ENCODE measurements around the gene CD1D. TPM values are rescaled to one million over a fixed set of nuclear protein-coding genes. Genes with fewer than 3 reads are reported as not detected.
"Not testable (repeated sequence)": the region's sequence is repeated elsewhere in the genome, so short reads cannot be mapped to it uniquely, and the experiment has no call there.

Gene CD1D
- total and polyA plus RNA-seq, 7 donors = 0.60 to 5.9 (median 2.3) TPM

DNA sequence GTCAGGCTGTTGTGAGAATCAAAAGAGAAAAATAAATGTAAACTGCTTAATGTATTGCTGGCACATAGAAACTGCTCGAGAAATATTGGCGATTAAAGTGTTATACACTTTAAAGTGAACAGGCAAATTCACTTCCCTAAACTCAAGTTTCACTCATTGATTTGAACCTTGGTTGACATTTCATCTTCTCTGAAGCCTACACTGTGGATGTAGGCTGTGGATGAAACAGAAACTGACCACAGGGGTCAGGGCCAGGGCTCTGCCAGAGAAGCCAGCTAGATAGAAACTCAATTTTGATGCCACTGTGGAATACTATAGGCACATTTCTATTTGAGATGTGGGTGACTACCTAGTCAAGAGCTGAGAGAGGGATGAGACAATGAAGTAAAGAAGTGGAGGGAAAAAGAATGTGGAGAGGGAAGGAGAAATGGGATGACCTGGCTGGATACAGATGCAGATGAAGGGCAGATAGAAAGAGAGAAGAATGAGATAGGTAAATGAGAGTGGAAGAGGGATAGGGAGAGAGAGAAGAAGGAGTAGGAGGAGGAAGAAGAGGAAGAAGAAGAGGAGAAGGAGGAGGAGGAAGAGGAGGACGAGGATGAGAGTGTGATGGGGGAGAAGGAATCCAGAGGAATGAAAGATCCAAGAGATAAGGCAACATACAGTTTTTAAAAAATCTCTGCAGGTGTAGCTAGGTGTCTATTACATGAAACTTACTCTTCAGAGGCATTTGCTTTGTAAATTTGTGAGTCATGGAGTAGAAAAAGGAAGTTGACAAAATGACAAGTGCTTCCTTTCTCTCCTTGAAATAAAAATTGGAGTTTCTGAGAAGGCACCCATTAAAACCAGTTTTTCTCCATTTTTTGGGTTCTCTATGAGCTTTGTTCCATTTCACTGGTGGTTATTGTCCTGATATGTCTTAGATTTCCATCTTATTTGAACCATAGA is 17.4 kb upstream of the CD1D start:
- intact Hi-C loops (cut with DNase I) = no loop called here
- Histone ChIP-seq H3K4me1 (no peaks in the 10 kb centered on the region), H3K27ac (no peak overlapping the region), H3K4me3 (no peak overlapping the region), H3K9me3 (no peaks in the 10 kb centered on the region), H3K36me3 (no peaks in the 10 kb centered on the region), H3K27me3 (no peaks in the 10 kb centered on the region)
- TF ChIP-seq EP300 (IDR thresholded peaks at IDR 0.05) = no peak
- TF ChIP-seq POLR2AphosphoS5 (IDR thresholded peaks at IDR 0.05) = no peak
- no peak for TF ChIP-seq POLR2A (IDR thresholded peaks at IDR 0.05)
- TF ChIP-seq, protein P1, sequence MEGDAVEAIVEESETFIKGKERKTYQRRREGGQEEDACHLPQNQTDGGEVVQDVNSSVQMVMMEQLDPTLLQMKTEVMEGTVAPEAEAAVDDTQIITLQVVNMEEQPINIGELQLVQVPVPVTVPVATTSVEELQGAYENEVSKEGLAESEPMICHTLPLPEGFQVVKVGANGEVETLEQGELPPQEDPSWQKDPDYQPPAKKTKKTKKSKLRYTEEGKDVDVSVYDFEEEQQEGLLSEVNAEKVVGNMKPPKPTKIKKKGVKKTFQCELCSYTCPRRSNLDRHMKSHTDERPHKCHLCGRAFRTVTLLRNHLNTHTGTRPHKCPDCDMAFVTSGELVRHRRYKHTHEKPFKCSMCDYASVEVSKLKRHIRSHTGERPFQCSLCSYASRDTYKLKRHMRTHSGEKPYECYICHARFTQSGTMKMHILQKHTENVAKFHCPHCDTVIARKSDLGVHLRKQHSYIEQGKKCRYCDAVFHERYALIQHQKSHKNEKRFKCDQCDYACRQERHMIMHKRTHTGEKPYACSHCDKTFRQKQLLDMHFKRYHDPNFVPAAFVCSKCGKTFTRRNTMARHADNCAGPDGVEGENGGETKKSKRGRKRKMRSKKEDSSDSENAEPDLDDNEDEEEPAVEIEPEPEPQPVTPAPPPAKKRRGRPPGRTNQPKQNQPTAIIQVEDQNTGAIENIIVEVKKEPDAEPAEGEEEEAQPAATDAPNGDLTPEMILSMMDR (IDR thresholded peaks at IDR 0.05) = no peak
- WGBS, 2 donors = 51 to 81% methylated on average over 3 of the region's 3 CpGs
- DNase-seq = no peak

DNA sequence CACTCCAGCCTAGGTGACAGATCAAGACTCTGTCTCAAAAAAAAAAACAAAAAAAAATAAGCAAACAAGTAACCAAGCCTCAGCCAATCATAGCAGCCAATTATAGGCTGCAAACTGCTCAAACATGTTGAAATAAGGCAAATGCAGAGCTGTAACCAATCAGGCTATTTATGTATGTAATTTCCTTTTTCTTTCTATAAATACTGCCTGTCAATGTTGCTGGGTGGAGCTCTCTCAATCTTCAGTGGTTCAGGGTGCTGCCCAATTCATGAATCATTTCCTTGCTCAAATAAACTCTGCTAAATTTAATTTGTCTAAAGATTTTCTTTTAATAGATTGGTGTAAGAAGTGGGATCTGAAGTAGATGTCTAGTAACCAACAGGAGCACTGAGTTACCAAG is 11.6 kb upstream of the CD1D start:
- no peaks in the 10 kb centered on the region for H3K36me3 ChIP-seq
- H3K4me3 ChIP-seq = no peak overlapping the region
- DNase-seq = no peak
- H3K27me3 ChIP-seq = no peaks in the 10 kb centered on the region
- TF ChIP-seq POLR2A (IDR thresholded peaks at IDR 0.05) (no peak), EP300 (IDR thresholded peaks at IDR 0.05) (no peak), POLR2AphosphoS5 (IDR thresholded peaks at IDR 0.05) (no peak)
- TF ChIP-seq, protein P1 (IDR thresholded peaks at IDR 0.05) = no peak
- H3K9me3 ChIP-seq = no peaks in the 10 kb centered on the region
- no peaks in the 10 kb centered on the region for H3K4me1 ChIP-seq
- H3K27ac ChIP-seq = no peak overlapping the region
- intact Hi-C loops (cut with DNase I) = no loop called here

DNA sequence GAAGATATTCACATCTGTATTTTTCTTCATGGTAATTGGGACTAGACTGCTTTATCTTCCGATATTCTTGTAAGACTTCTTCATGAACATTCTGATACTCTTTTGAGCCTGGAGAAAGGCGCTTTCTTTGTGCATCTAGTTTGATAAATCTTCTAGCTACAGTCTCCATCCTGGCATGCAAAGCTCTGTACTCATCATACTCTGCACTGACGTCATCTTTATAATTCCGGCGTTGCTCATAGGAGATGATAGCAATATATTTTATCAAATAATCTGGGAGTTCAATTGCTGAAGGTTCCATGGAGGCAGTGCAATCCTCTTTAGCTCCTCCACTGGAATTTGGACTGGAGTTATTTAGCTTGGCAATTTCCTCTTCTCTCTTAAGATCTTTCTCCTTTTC is 4.8 kb upstream of the CD1D start:
- H3K27ac ChIP-seq; H3K36me3 ChIP-seq; intact Hi-C loops (cut with DNase I); H3K4me3 ChIP-seq; DNase-seq; H3K9me3 ChIP-seq: not testable (repeated sequence)
- peaks cover 0 to 15% (median 10%) of the 10 kb centered on the region in 4 donors for H3K4me1 ChIP-seq
- peaks cover 0 to 13% (median 0%) of the 10 kb centered on the region in 3 donors for H3K27me3 ChIP-seq
- WGBS, 2 donors = 75 to 90% methylated on average over 5 of the region's 5 CpGs

DNA sequence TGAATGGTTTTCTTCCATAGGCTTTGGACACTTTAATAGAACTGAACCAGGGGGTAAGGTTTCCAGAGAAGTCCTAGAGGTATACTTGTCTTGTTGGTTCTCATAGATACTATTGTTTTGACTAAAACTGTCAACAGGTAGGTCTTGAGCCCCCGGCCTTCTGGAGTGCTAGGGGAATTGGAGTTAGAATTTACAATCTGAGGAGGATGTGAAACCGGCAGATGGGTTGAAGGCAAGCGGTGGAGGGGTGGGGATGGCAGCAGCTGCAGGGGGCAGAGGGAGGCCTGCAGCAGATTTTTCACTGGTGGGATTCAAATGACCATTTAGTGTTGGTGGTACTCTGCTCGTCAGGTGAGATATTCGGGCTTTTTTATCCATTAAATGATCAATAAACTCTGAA is 4.3 kb upstream of the CD1D start:
- Histone ChIP-seq H3K27me3 (peaks cover 0 to 17% (median 0%) of the 10 kb centered on the region in 3 donors), H3K9me3 (no peaks in the 10 kb centered on the region), H3K4me1 (peaks cover 0 to 20% (median 15%) of the 10 kb centered on the region in 4 donors), H3K27ac (no peak overlapping the region), H3K4me3 (no peak overlapping the region), H3K36me3 (no peaks in the 10 kb centered on the region)
- WGBS, 2 donors = 72 to 89% methylated on average over 5 of the region's 5 CpGs
- intact Hi-C loops (cut with DNase I) = no loop called here
- TF ChIP-seq POLR2AphosphoS5 (IDR thresholded peaks at IDR 0.05) (no peak), EP300 (IDR thresholded peaks at IDR 0.05) (no peak), POLR2A (IDR thresholded peaks at IDR 0.05) (no peak)
- TF ChIP-seq, protein P1 (IDR thresholded peaks at IDR 0.05) = no peak
- DNase-seq = no peak

DNA sequence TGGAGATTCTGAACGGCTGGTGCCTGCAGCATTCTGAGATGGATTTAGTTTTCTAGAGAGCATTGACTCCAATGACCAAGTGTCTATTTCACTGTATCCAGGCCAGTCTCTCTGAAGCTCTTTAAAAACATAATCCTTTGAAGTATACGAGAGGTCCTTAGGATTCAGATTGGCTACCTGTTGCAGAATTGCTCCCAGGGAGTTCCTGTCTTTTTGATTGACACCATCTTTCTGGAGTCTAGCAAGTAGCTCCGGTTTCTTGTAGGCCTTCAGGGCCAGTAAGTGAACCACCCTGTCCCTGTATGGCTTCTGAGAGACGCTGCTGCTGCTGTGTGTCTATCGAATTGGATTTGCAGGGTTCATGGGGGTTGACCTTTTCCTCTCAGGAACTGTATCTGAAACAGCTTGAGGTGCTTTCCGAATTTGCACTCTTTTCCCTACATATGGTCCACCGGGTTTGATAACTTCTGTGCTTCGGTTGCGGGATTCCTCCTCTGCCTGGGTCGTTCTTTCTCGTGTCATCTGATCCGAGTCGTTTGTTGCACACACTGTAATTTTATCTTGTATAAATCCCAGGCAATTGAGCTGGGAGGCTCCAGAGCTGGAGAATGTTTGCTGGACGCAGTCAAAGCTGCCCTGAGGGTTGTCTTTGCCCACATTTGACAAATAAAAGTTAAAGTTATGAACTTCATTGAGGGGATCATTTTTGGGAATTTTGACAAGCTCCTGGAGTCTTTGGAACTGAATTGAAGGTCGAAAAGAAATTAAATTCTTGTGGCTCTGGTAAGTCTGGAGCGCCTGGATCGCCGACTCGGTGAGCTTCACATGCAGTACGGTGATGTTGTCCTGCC is 3.6 kb upstream of the CD1D start:
- H3K27me3 ChIP-seq = peaks cover 0 to 24% (median 5%) of the 10 kb centered on the region in 3 donors
- peak overlapping the region in 2 of 4 donors; percentile 32 to 40 for H3K27ac ChIP-seq
- H3K4me1 ChIP-seq = peaks cover 0 to 23% (median 18%) of the 10 kb centered on the region in 4 donors
- DNase-seq; H3K36me3 ChIP-seq; intact Hi-C loops (cut with DNase I); H3K9me3 ChIP-seq: not testable (repeated sequence)
- H3K4me3 ChIP-seq = peak overlapping the region; percentile 37 to 55 (median 50)
- WGBS, 2 donors = 43 to 65% methylated on average over 20 of the region's 20 CpGs

All from sigmoid colon (tissue), 7 donors.